Kidney (tissue), 22 donors: ENCODE data around the gene ESRRA. TPM values are rescaled to one million over a fixed set of nuclear protein-coding genes. Genes with fewer than 3 reads are reported as not detected.
A peak's percentile ranks its signal among the peaks of the same experiment; 100 is the strongest.

Source experiments
- DNase-seq, 5 donors: peaks; one replicate each; pipeline ENCODE4 v3.0.0-alpha.2; 2013 to 2020
- FAIRE-seq: peaks from 2 replicates; lab custom pipeline; 2012; peaks lifted over from hg19 to GRCh38; lab: Jason Lieb, UNC
- H3K27ac ChIP-seq, 2 donors: one replicate each; pipeline ENCODE4 v1.7.0; 2013; ENCODE audit warnings: low read depth in 2 of 2, low read length in 2 of 2, inconsistent platforms in 1 of 2
- H3K27me3 ChIP-seq: one replicate; pipeline ENCODE4 v1.7.1; 2013; ENCODE audit warnings: low read length, inconsistent platforms; ENCODE audit not compliant: control insufficient read depth, insufficient read depth
- H3K36me3 ChIP-seq, 3 donors: one replicate each; pipeline versions ENCODE4 v1.7.0 to v1.7.1; 2013; ENCODE audit warnings: low read length in 3 of 3, control low read depth in 1 of 3, inconsistent platforms in 1 of 3; ENCODE audit not compliant: insufficient read depth in 3 of 3, control insufficient read depth in 2 of 3
- H3K4me1 ChIP-seq, 3 donors: one replicate each; pipeline versions ENCODE4 v1.7.0 to v1.7.1; 2013; ENCODE audit warnings: low read length in 3 of 3, inconsistent platforms in 1 of 3, low read depth in 1 of 3; ENCODE audit not compliant: control insufficient read depth in 2 of 3, insufficient read depth in 2 of 3
- H3K4me3 ChIP-seq, 3 donors: one replicate each; pipeline versions ENCODE4 v1.7.0 to v1.8.1; 2013; ENCODE audit warnings: low read length in 3 of 3, control low read depth in 1 of 3, inconsistent platforms in 1 of 3
- H3K9ac ChIP-seq, 3 donors: one replicate each; pipeline versions ENCODE4 v1.7.0 to v1.7.1; 2013; ENCODE audit warnings: low read length in 3 of 3, control low read depth in 1 of 3, inconsistent platforms in 1 of 3
- H3K9me3 ChIP-seq, 3 donors: one replicate each; pipeline versions ENCODE4 v1.7.0 to v1.7.1; 2013; ENCODE audit warnings: low read length in 3 of 3, control low read depth in 1 of 3, inconsistent platforms in 1 of 3; ENCODE audit not compliant: control insufficient read depth in 2 of 3, insufficient read depth in 1 of 3
- CTCF ChIP-seq: IDR thresholded peaks from 3 replicates; pipeline ENCODE4 v1.5.1; 2012; ENCODE audit warnings: mild to moderate bottlenecking, moderate library complexity, borderline replicate concordance; ENCODE audit not compliant: insufficient read depth; ENCODE audit errors: extremely low read depth
- intact Hi-C: fragments of 100-400 bp; cut with DNase I; formaldehyde crosslinking; loops from one replicate; pipeline ENCODE4 v1.11.1; 2022
- long read RNA-seq, 10 donors: library from polyadenylated mRNA in 1 of 10; unstranded in 1 of 10; transcript quantifications; one replicate each; pipeline ENCODE4 v2.0.0 and lab custom pipeline, GENCODE V29; 2021 to 2026
- polyA plus RNA-seq: library from polyadenylated mRNA; stranded (reverse); fragments of 350-450 nt; fragmentation: Illumina TruSeq; extraction: RNeasy Lipid Tissue Mini Kit (QIAGEN cat#74804); gene quantifications from one replicate; pipeline ENCODE4 v1.2.3, GENCODE V29; 2014; ENCODE audit warnings: low read depth, low replicate concordance; ENCODE audit not compliant: insufficient read depth
- total RNA-seq: library from RNA; stranded (reverse); fragmentation: NEBNext Ultra II Directional; extraction: Animal tissue kit (Norgen Biotek cat#: 25700); gene quantifications from one replicate; pipeline ENCODE4 v1.2.1, GENCODE V29; 2021
- donor health status: control.
- donor health status: control.
- donor health status: control.
- donor health status: control.
- donor health status: control.
- donor health status: DM: yes; HTN: yes; CAD: no.
- donor health status: Normal renal cell carcinoma (clear cell type).

Gene ESRRA
- total RNA-seq (59.7 TPM), polyA plus RNA-seq (117 TPM)
- long read RNA-seq, donor 1, transcript ESRRA-201 (7 exons, 2,215 nt), result major isoform, 6 of 7 reads
- long read RNA-seq, donor 1, partial matches to known transcripts, result 0 of 7 reads
- long read RNA-seq, donor 1, other reads (novel, unspliced or antisense), result 0 of 7 reads
- long read RNA-seq, donor 2, transcript ESRRA-201 (7 exons, 2,215 nt), result major isoform, 6 of 494 reads
- long read RNA-seq, donor 2, partial matches to known transcripts, result 479 of 494 reads
- long read RNA-seq, donor 2, other reads (novel, unspliced or antisense), result 7 of 494 reads
- long read RNA-seq, donor 3, transcript ESRRA-201 (7 exons, 2,215 nt), result major isoform, 6 of 581 reads
- long read RNA-seq, donor 3, partial matches to known transcripts, result 568 of 581 reads
- long read RNA-seq, donor 3, other reads (novel, unspliced or antisense), result 5 of 581 reads
- long read RNA-seq, donor 4, transcript ESRRA-201 (7 exons, 2,215 nt), result major isoform, 5 of 18 reads
- long read RNA-seq, donor 4, partial matches to known transcripts, result 11 of 18 reads
- long read RNA-seq, donor 4, other reads (novel, unspliced or antisense), result 0 of 18 reads
- long read RNA-seq, donor 5, result 0 reads
- long read RNA-seq, donor 6, transcript ESRRA-201 (7 exons, 2,215 nt), result major isoform, 5 of 887 reads
- long read RNA-seq, donor 6, partial matches to known transcripts, result 870 of 887 reads
- long read RNA-seq, donor 6, other reads (novel, unspliced or antisense), result 10 of 887 reads
- long read RNA-seq, donor 7, transcript ESRRA-202 (7 exons, 2,283 nt), result minor isoform, 5 of 129 reads
- long read RNA-seq, donor 7, transcript ESRRA-201 (7 exons, 2,215 nt), result major isoform, 95 of 129 reads
- long read RNA-seq, donor 7, partial matches to known transcripts, result 15 of 129 reads
- long read RNA-seq, donor 7, other reads (novel, unspliced or antisense), result 11 of 129 reads
- long read RNA-seq, donor 8, partial matches to known transcripts, result 423 of 441 reads
- long read RNA-seq, donor 8, other reads (novel, unspliced or antisense), result 13 of 441 reads
- long read RNA-seq, donor 9, partial matches to known transcripts, result 0 of 1 reads
- long read RNA-seq, donor 9, other reads (novel, unspliced or antisense), result 0 of 1 reads
- long read RNA-seq, donor 10, transcript ESRRA-201 (7 exons, 2,215 nt), result major isoform, 6 of 535 reads
- long read RNA-seq, donor 10, partial matches to known transcripts, result 528 of 535 reads
- long read RNA-seq, donor 10, other reads (novel, unspliced or antisense), result 0 of 535 reads

- FAIRE-seq, result no peak
These were observed at the start of gene ESRRA for GRCh38 chr11:64305075-64305690. Gene ESRRA, plus strand, starts transcription at chr11:64305524. Its CDS starts 1,656 bp downstream, at chr11:64307180.

GRCh38 chr11:64256300-64256699 lies 49.0 kb upstream of the ESRRA start:
- intact Hi-C loops, result no loop called here
- H3K27me3 ChIP-seq, result no peaks in the 10 kb centered on the region
- peak in 1 of 5 donors; percentile 61 for DNase-seq
- no peak for TF ChIP-seq CTCF
- H3K4me3 ChIP-seq, result no peak overlapping the region
- H3K9ac ChIP-seq, result no peak overlapping the region
- peaks cover 0 to 14% (median 5%) of the 10 kb centered on the region in 3 donors for H3K4me1 ChIP-seq
- FAIRE-seq, result no peak
- H3K27ac ChIP-seq, result no peak overlapping the region
- peaks cover 0 to 6% (median 6%) of the 10 kb centered on the region in 3 donors for H3K36me3 ChIP-seq
- H3K9me3 ChIP-seq, result no peaks in the 10 kb centered on the region

More at GRCh38 chr11:64305075-64305690, at the start of gene ESRRA:
- Histone ChIP-seq H3K9ac (peak within 1 kb of the TSS; percentile 47 to 77 (median 73)), H3K4me3 (peak within 1 kb of the TSS; percentile 69 to 95 (median 83)), H3K36me3 (peaks cover 0 to 3% (median 0%) of the 10 kb centered on the region in 3 donors), H3K9me3 (no peaks in the 10 kb centered on the region), H3K27me3 (peaks cover 7% of the 10 kb centered on the region), H3K27ac (peak within 1 kb of the TSS; percentile 98 to 99), H3K4me1 (peaks cover 0 to 28% (median 7%) of the 10 kb centered on the region in 3 donors)
- no peak for TF ChIP-seq CTCF
- peak; percentile 99 to 100 (median 99) for DNase-seq
- intact Hi-C loops, result no loop called here

GRCh38 chr11:64258356-64258755 lies 47.0 kb upstream of the ESRRA start:
- no peak for FAIRE-seq
- Histone ChIP-seq H3K27me3 (no peaks in the 10 kb centered on the region), H3K4me3 (no peak overlapping the region), H3K36me3 (peaks cover 0 to 6% (median 6%) of the 10 kb centered on the region in 3 donors), H3K9ac (no peak overlapping the region), H3K9me3 (no peaks in the 10 kb centered on the region), H3K27ac (no peak overlapping the region), H3K4me1 (peaks cover 0 to 3% (median 0%) of the 10 kb centered on the region in 3 donors)
- TF ChIP-seq CTCF, result no peak
- intact Hi-C loops, result no loop called here
- DNase-seq, result peak in 1 of 5 donors; percentile 67
